ENCODE measurements around the gene KCNMB1.

GRCh38 chr5:170393235-170393634, 4.1 kb upstream of the KCNMB1 start:
- TF ChIP-seq CTCF (IDR thresholded peaks at IDR 0.05; ENCODE audit: extremely low read depth in 1 of 2, insufficient read depth in 1 of 2, low read depth in 1 of 2, low read length in 2 of 2), result no peak
- no peak for TF ChIP-seq POLR2AphosphoS5 (IDR thresholded peaks at IDR 0.05; ENCODE audit: insufficient read depth, low read depth, low read length)
- TF ChIP-seq MYC (IDR thresholded peaks at IDR 0.05; ENCODE audit: low read depth, low read length), result no peak

All from endothelial cell of umbilical vein (primary cell).